ENCODE data around the gene PHOX2B. TPM values are rescaled to one million over a fixed set of nuclear protein-coding genes. Genes with fewer than 3 reads are reported as not detected.
"Not testable (repeated sequence)": the region's sequence is repeated elsewhere in the genome, so short reads cannot be mapped to it uniquely, and the experiment has no call there.

The PHOX2B gene
- total and polyA plus RNA-seq, 2 of the 4 experiments (the other 2 are of a cell fraction) = not detected

GRCh38 chr4:41712425-41712824 lies 36.1 kb downstream of the PHOX2B start:
- no peaks in the 10 kb centered on the region for H3K27me3 ChIP-seq (ENCODE audit: control insufficient read depth, insufficient read depth, low read length)
- no peak for ATAC-seq (ENCODE audit: low read depth)
- POLR2A ChIA-PET (ENCODE audit: unreplicated experiment) = no interaction called here

GRCh38 chr4:41711654-41712053 lies 36.9 kb downstream of the PHOX2B start:
- BruUV-seq (replicated peaks); dilution Hi-C loops (cut with HindIII; ENCODE audit: low sequenced_read_pairs, unreplicated experiment): not testable (repeated sequence)

More at GRCh38 chr4:41712425-41712824, 36.1 kb downstream of the PHOX2B start:
- no peak overlapping the region for H2AFZ ChIP-seq (replicated peaks; ENCODE audit: low read length, poor library complexity)
- H3K4me1 ChIP-seq (ENCODE audit: control insufficient read depth, insufficient read depth, low read length) = peaks cover 3% of the 10 kb centered on the region
- dilution Hi-C loops (cut with HindIII; ENCODE audit: low sequenced_read_pairs, unreplicated experiment) (no loop called here), in situ Hi-C loops (cut with MboI; ENCODE audit: low sequenced_read_pairs) (no loop called here), intact Hi-C loops (cut with micrococcal nuclease) (no loop called here)
- H3K23ac ChIP-seq (ENCODE audit: low read depth, low read length) = no peak overlapping the region
- no peak overlapping the region for H3K56ac ChIP-seq (ENCODE audit: extremely low read depth, insufficient read depth, low read length)
- no peak overlapping the region for H2BK20ac ChIP-seq (ENCODE audit: low read depth, low read length)
- no CpG with 5 or more reads among the region's 3 CpGs for WGBS, 2 experiments (ENCODE audit: extremely low coverage in 2 of 2, insufficient read length in 1 of 2)
- no peak overlapping the region for H4K8ac ChIP-seq (ENCODE audit: low read depth in 2 of 2, low read length in 2 of 2)
- TF ChIP-seq BHLHE40 (IDR thresholded peaks at IDR 0.05; ENCODE audit: low read depth, low read length) = no peak
- TF ChIP-seq MAFK (IDR thresholded peaks at IDR 0.05; ENCODE audit: low read depth, low read length) = no peak
- TF ChIP-seq MAZ (IDR thresholded peaks at IDR 0.05; ENCODE audit: borderline replicate concordance, low read depth, low read length) = no peak
- no peak for TF ChIP-seq ELK1 (IDR thresholded peaks at IDR 0.05; ENCODE audit: borderline replicate concordance, low read depth, low read length)
- TF ChIP-seq RFX5 (IDR thresholded peaks at IDR 0.05; ENCODE audit: low read depth, low read length) = no peak
- no peak for TF ChIP-seq FOS (IDR thresholded peaks at IDR 0.05; ENCODE audit: low read depth, low read length)
- no peak for TF ChIP-seq USF2 (IDR thresholded peaks at IDR 0.05; ENCODE audit: low read depth, low read length)
- no peak for TF ChIP-seq MXI1 (IDR thresholded peaks at IDR 0.05; ENCODE audit: borderline replicate concordance, low read depth, low read length)
- no peaks in the 10 kb centered on the region for H4K20me1 ChIP-seq (ENCODE audit: insufficient read depth, low read length)
- no peak overlapping the region for H3K27ac ChIP-seq (ENCODE audit: insufficient read depth, low read length)
- no peak overlapping the region for H3K14ac ChIP-seq (replicated peaks; ENCODE audit: low read depth, low read length)
- no peak overlapping the region for H3K4ac ChIP-seq (ENCODE audit: low read depth, low read length)
- CTCF ChIA-PET = no interaction called here
- H2AK5ac ChIP-seq (ENCODE audit: low read depth, low read length) = no peak overlapping the region
- H3K36me3 ChIP-seq (ENCODE audit: control insufficient read depth, insufficient read depth, low read length) = no peaks in the 10 kb centered on the region
- H3K18ac ChIP-seq (ENCODE audit: low read depth, low read length) = no peak overlapping the region; the same call in 1 of the 2 replicates
- no peak overlapping the region for H2AK9ac ChIP-seq (replicated peaks; ENCODE audit: low read depth, low read length, poor library complexity)
- H4K91ac ChIP-seq (ENCODE audit: insufficient read depth, low read depth, low read length) = no peak overlapping the region
- H2BK120ac ChIP-seq (ENCODE audit: low read depth, low read length) = no peak overlapping the region
- no peak overlapping the region for H2BK15ac ChIP-seq (ENCODE audit: low read depth, low read length)
- H3K4me2 ChIP-seq (ENCODE audit: low read depth, low read length) = no peak overlapping the region
- no peaks in the 10 kb centered on the region for H3K9me1 ChIP-seq (ENCODE audit: insufficient read depth, low read length)
- DNase-seq = no peak
- no peak overlapping the region for H3K9ac ChIP-seq (ENCODE audit: low read depth, low read length)
- H2BK5ac ChIP-seq (ENCODE audit: low read depth, low read length, poor library complexity, severe bottlenecking) = no peak overlapping the region
- no peaks in the 10 kb centered on the region for H3K79me1 ChIP-seq (ENCODE audit: low read depth in 1 of 2, low read length in 2 of 2)
- H4K5ac ChIP-seq (ENCODE audit: low read depth, low read length) = no peak overlapping the region
- no peak overlapping the region for H3K4me3 ChIP-seq (ENCODE audit: insufficient read depth, low read depth, low read length)
- no peaks in the 10 kb centered on the region for H3K9me3 ChIP-seq (ENCODE audit: control insufficient read depth, insufficient read depth, low read length)
- BruUV-seq (replicated peaks) = no TSS peak

More at GRCh38 chr4:41711654-41712053, 36.9 kb downstream of the PHOX2B start:
- POLR2A ChIA-PET (ENCODE audit: unreplicated experiment); H3K23ac ChIP-seq (ENCODE audit: low read depth, low read length); H3K4me1 ChIP-seq (ENCODE audit: control insufficient read depth, insufficient read depth, low read length); H3K9ac ChIP-seq (ENCODE audit: low read depth, low read length); H3K36me3 ChIP-seq (ENCODE audit: control insufficient read depth, insufficient read depth, low read length); H4K8ac ChIP-seq (ENCODE audit: low read depth in 2 of 2, low read length in 2 of 2); H3K9me3 ChIP-seq (ENCODE audit: control insufficient read depth, insufficient read depth, low read length); H3K27me3 ChIP-seq (ENCODE audit: control insufficient read depth, insufficient read depth, low read length); H2AK5ac ChIP-seq (ENCODE audit: low read depth, low read length); H3K27ac ChIP-seq (ENCODE audit: insufficient read depth, low read length); H3K18ac ChIP-seq (ENCODE audit: low read depth, low read length); H3K9me1 ChIP-seq (ENCODE audit: insufficient read depth, low read length); H3K56ac ChIP-seq (ENCODE audit: extremely low read depth, insufficient read depth, low read length); H3K4ac ChIP-seq (ENCODE audit: low read depth, low read length); H2AK9ac ChIP-seq (replicated peaks; ENCODE audit: low read depth, low read length, poor library complexity); H4K20me1 ChIP-seq (ENCODE audit: insufficient read depth, low read length); H2BK120ac ChIP-seq (ENCODE audit: low read depth, low read length); H4K5ac ChIP-seq (ENCODE audit: low read depth, low read length); H3K14ac ChIP-seq (replicated peaks; ENCODE audit: low read depth, low read length); H4K91ac ChIP-seq (ENCODE audit: insufficient read depth, low read depth, low read length); H3K79me1 ChIP-seq (ENCODE audit: low read depth in 1 of 2, low read length in 2 of 2); H2BK5ac ChIP-seq (ENCODE audit: low read depth, low read length, poor library complexity, severe bottlenecking); H2AFZ ChIP-seq (replicated peaks; ENCODE audit: low read length, poor library complexity); H3K4me3 ChIP-seq (ENCODE audit: insufficient read depth, low read depth, low read length); CTCF ChIA-PET; in situ Hi-C loops (cut with MboI; ENCODE audit: low sequenced_read_pairs); H2BK20ac ChIP-seq (ENCODE audit: low read depth, low read length); DNase-seq; H3K4me2 ChIP-seq (ENCODE audit: low read depth, low read length); intact Hi-C loops (cut with micrococcal nuclease); ATAC-seq (ENCODE audit: low read depth): not testable (repeated sequence)
- 0 out of 3 replicates have a peak overlapping the region, but pooled peaks have one; percentile 2 for H2BK15ac ChIP-seq (ENCODE audit: low read depth, low read length)
- WGBS, 2 experiments (ENCODE audit: extremely low coverage in 2 of 2, insufficient read length in 1 of 2) = no CpG with 5 or more reads among the region's 2 CpGs

Data from IMR-90 (cell line).